Body of pancreas (tissue), 4 donors: ENCODE data around the gene KCNIP4. TPM values are rescaled to one million over a fixed set of nuclear protein-coding genes. Genes with fewer than 3 reads are reported as not detected.

Source experiments
- ATAC-seq: fragments of 150-250 bp; one replicate; pipeline ENCODE4 v1.9.1; 2016
- DNase-seq, 4 donors: peaks; one replicate each; pipeline ENCODE4 v3.0.0-alpha.2; 2019
- H3K27ac ChIP-seq, 4 donors: fragments of 200-600 bp; sonication (generic); 1 replicate in 3 of 4; 2 replicates in 1 of 4; pipeline versions ENCODE4 v1.5.1 to v1.6.1; 2016 to 2019; ENCODE audit warnings: mild to moderate bottlenecking in 1 of 4, mixed read lengths in 1 of 4, moderate library complexity in 1 of 4
- H3K27me3 ChIP-seq, 2 donors: fragments of 200-600 bp; sonication (generic); one replicate each; pipeline ENCODE4 v1.6.0; 2016; ENCODE audit warnings: mild to moderate bottlenecking in 1 of 2
- H3K36me3 ChIP-seq, 2 donors: fragments of 200-600 bp; sonication (generic); replicated peaks in 1 of 2; 2 replicates each; pipeline ENCODE4 v1.5.1; 2016; ENCODE audit warnings: low read depth in 2 of 2; ENCODE audit not compliant: insufficient read depth in 1 of 2
- H3K4me1 ChIP-seq: fragments of 200-600 bp; sonication (generic); one replicate; pipeline ENCODE4 v1.6.0; 2016
- H3K4me3 ChIP-seq, 2 donors: fragments of 200-600 bp; sonication (generic); 1 replicate in 1 of 2; 2 replicates in 1 of 2; pipeline ENCODE4 v1.5.1; 2016 to 2019
- H3K9me3 ChIP-seq, 3 donors: fragments of 200-600 bp; sonication (generic); 1 replicate in 2 of 3; 2 replicates in 1 of 3; pipeline ENCODE4 v1.5.1; 2016
- POLR2A ChIP-seq, 3 donors: fragments of 450-650 bp; IDR thresholded peaks; one replicate each; pipeline ENCODE4 v1.6.1; 2016; ENCODE audit warnings: antibody characterized with exemption in 3 of 3, mild to moderate bottlenecking in 2 of 3
- WGBS, 2 donors: methylation state at CpG; one replicate each; pipeline ENCODE4 v1.1.5; 2017; 5-methylcytosine and 5-hydroxymethylcytosine counted together
- intact Hi-C: fragments of 100-400 bp; cut with DNase I; formaldehyde crosslinking; loops from one replicate; pipeline ENCODE4 v1.15.1; 2023
- total RNA-seq, 2 donors: library from RNA; depleted of rRNA; stranded (reverse); fragments of >200 nt; gene quantifications; one replicate each; pipeline ENCODE4 v1.1.0, GENCODE V29; 2016
- TF ChIP-seq, protein P1 (sequence below), 7 experiments: fragments of 450-650 bp in 4 of 7; fragments of 200-600 bp in 3 of 7; sonication (generic) in 3 of 7; IDR thresholded peaks; one replicate each; pipeline ENCODE4 v1.5.1; 2016 to 2019; ENCODE audit warnings: antibody characterized with exemption in 7 of 7

KCNIP4 gene
- total RNA-seq, 2 donors from 2014 or later = not detected

DNA sequence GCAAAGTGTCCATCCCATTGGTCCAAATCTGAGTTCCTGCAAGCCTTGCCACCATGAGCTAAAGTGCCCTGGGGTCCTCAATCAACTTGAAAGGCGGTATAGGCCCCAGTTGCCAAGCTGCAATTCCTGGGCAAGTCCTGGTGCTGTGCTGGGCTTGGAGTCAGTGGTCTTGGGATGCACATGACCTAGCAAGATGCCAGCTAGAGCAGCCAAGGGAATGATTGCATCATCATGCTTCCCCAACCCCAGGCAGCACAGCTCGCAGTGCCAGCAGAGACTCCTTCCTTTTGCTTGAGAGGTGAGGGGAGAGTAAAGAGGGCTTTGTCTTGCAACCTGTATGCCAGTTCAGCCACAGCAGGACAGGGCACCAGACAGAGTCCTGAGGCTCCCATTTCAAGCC is 50.5 kb downstream of the KCNIP4 start:
- Histone ChIP-seq H3K4me3 (no peak overlapping the region), H3K27me3 (no peaks in the 10 kb centered on the region), H3K4me1 (no peaks in the 10 kb centered on the region), H3K27ac (no peak overlapping the region), H3K36me3 (no peaks in the 10 kb centered on the region), H3K9me3 (peaks cover 0 to 6% (median 0%) of the 10 kb centered on the region in 3 donors)
- intact Hi-C loops = no loop called here
- WGBS, 2 donors = 63% methylated on average over 2 of the region's 2 CpGs; no CpG with 5 or more reads in 1 of the 2 donors
- TF ChIP-seq POLR2A (IDR thresholded peaks at IDR 0.05) = no peak
- TF ChIP-seq, protein P1, sequence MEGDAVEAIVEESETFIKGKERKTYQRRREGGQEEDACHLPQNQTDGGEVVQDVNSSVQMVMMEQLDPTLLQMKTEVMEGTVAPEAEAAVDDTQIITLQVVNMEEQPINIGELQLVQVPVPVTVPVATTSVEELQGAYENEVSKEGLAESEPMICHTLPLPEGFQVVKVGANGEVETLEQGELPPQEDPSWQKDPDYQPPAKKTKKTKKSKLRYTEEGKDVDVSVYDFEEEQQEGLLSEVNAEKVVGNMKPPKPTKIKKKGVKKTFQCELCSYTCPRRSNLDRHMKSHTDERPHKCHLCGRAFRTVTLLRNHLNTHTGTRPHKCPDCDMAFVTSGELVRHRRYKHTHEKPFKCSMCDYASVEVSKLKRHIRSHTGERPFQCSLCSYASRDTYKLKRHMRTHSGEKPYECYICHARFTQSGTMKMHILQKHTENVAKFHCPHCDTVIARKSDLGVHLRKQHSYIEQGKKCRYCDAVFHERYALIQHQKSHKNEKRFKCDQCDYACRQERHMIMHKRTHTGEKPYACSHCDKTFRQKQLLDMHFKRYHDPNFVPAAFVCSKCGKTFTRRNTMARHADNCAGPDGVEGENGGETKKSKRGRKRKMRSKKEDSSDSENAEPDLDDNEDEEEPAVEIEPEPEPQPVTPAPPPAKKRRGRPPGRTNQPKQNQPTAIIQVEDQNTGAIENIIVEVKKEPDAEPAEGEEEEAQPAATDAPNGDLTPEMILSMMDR (IDR thresholded peaks at IDR 0.05) = no peak
- DNase-seq (no peak), ATAC-seq (no peak)

DNA sequence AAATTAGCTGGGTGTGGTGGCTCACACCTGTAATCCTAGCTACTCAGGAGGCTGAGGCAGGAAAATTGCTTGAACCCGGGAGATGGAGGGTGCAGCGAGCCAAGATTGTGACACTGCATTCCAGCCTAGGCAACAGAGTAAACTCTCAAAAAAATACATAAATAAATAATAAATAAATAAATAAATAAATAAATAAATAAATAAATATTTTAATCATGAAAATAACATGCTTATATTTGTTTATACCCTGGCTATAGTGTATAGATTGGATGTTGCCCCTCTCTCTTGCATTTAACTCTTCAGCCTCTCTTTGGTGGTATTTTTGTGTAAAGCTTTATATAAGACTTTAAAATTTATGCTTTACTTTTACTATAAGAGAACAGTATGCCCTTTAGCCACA is 51.8 kb downstream of the KCNIP4 start:
- peaks cover 0 to 6% (median 0%) of the 10 kb centered on the region in 3 donors for H3K9me3 ChIP-seq
- 74 to 80% methylated on average over 2 of the region's 2 CpGs for WGBS, 2 donors

DNA sequence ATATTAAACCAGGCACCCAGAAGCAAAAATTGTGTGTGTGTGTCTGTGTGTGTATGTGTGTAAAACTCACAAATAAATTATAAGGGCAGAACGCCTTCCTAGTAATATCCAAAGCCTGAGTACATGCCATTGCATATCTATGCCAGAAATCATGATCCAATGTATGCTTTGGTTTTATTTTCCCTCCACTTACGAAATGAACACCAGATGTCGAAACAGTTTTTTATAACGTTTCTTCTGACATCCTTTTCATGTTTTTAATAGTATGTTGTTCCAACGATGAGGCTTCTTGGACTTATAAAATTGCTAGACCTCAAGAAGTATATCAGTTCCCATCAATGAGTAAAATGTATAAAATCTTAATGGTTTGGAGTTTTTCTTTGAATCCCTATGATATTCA is 55.4 kb downstream of the KCNIP4 start:
- intact Hi-C loops = no loop called here
- ATAC-seq (no peak), DNase-seq (no peak)

More for the DNA sequence above, 51.8 kb downstream of the KCNIP4 start:
- no peak for TF ChIP-seq POLR2A (IDR thresholded peaks at IDR 0.05)
- no peaks in the 10 kb centered on the region for H3K36me3 ChIP-seq
- intact Hi-C loops = no loop called here
- no peaks in the 10 kb centered on the region for H3K4me1 ChIP-seq
- ATAC-seq (no peak), DNase-seq (no peak)
- H3K4me3 ChIP-seq = no peak overlapping the region
- H3K27me3 ChIP-seq = no peaks in the 10 kb centered on the region
- H3K27ac ChIP-seq = no peak overlapping the region

DNA sequence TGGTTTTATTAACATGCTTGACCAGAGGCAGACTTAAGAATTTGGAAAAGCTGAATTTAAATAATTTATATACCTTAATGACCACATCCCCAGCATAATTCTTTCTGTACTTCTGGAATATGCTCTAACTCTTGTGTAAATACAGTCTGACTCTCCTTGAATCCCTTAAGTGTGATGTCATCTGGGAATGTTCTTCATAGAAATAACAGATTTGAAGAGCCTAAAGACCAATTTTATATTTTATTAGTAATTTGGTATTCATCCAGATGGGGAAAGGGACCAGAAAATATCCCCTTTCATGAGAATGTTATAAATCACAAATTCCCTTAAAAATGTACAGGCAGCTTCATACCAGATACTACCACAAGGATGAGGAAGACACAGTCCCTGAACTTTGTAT is 58.3 kb downstream of the KCNIP4 start:
- Histone ChIP-seq H3K9me3 (no peaks in the 10 kb centered on the region), H3K27me3 (no peaks in the 10 kb centered on the region), H3K36me3 (no peaks in the 10 kb centered on the region), H3K4me1 (no peaks in the 10 kb centered on the region), H3K4me3 (no peak overlapping the region), H3K27ac (no peak overlapping the region)
- DNase-seq (no peak), ATAC-seq (no peak)
- intact Hi-C loops = no loop called here
- TF ChIP-seq, protein P1 (IDR thresholded peaks at IDR 0.05) = no peak
- no peak for TF ChIP-seq POLR2A (IDR thresholded peaks at IDR 0.05)

More for the DNA sequence above, 55.4 kb downstream of the KCNIP4 start:
- no peaks in the 10 kb centered on the region for H3K4me1 ChIP-seq
- TF ChIP-seq, protein P1 (IDR thresholded peaks at IDR 0.05) = no peak
- TF ChIP-seq POLR2A (IDR thresholded peaks at IDR 0.05) = no peak
- H3K36me3 ChIP-seq = no peaks in the 10 kb centered on the region
- 34 to 51% methylated on average over 5 of the region's 5 CpGs for WGBS, 2 donors
- H3K9me3 ChIP-seq = peaks cover 0 to 2% (median 0%) of the 10 kb centered on the region in 3 donors
- no peak overlapping the region for H3K4me3 ChIP-seq
- no peaks in the 10 kb centered on the region for H3K27me3 ChIP-seq
- no peak overlapping the region for H3K27ac ChIP-seq

DNA sequence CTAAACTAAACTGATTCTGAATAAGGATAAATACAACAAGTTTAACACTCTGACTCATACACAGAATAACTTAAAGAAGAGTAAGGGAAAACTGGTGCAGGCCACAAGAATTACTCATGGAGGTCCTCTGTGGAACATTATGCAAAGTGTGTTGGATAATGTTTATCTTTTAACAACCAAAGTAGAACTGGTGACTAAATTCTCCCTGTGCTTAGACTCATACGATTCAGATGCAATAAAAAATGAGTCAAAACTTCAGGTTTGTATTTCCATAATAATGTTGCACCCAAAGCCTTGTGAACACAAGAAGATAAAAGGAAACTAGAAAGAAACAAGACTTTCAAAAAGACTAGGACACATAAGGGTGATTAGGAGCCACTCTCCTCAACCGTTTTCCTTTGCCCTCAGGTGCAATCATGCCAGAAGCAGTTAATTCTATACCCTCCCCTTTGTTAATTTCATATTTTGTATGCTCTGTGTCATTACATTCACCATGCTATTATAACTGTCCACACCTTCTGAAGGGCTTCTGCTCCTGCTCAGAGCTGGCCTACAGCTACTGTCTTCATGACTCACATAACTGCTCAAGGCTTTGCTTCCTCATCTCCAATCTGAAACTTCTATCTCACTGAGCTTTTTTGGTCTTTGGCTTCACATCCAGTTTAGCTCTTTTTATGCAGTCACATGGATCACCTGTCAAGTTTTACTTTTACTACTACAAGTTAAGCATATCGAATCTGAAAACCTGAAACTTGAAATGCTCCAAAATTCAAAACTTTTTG is 60.2 kb downstream of the KCNIP4 start:
- H3K27ac ChIP-seq = no peak overlapping the region
- no peak for ATAC-seq
- DNase-seq = no peak
- intact Hi-C loops = no loop called here
- 41 to 58% methylated on average over 3 of the region's 3 CpGs for WGBS, 2 donors
- H3K36me3 ChIP-seq = no peaks in the 10 kb centered on the region
- TF ChIP-seq, protein P1 (IDR thresholded peaks at IDR 0.05) = no peak
- no peak for TF ChIP-seq POLR2A (IDR thresholded peaks at IDR 0.05)
- H3K4me1 ChIP-seq = no peaks in the 10 kb centered on the region
- no peaks in the 10 kb centered on the region for H3K9me3 ChIP-seq
- no peak overlapping the region for H3K4me3 ChIP-seq
- H3K27me3 ChIP-seq = no peaks in the 10 kb centered on the region
